SK-N-SH (cell line): ENCODE measurements around the gene B4GALNT2.

Experiments used
- EZH2phosphoT487 ChIP-seq: fragments of 200-600 bp; sonication (generic); IDR thresholded peaks from 2 replicates; pipeline ENCODE4 v1.6.1; 2017; ENCODE audit warnings: low read depth, mixed run types, mild to moderate bottlenecking, antibody characterized with exemption, moderate library complexity, borderline replicate concordance
- MEF2A ChIP-seq: IDR thresholded peaks from 2 replicates; pipeline ENCODE4 v1.4.0; 2012; ENCODE audit warnings: low read depth, borderline replicate concordance
- TAF1 ChIP-seq: IDR thresholded peaks from 2 replicates; pipeline ENCODE4 v1.6.1; 2012; ENCODE audit warnings: low read depth, mild to moderate bottlenecking, low read length, moderate library complexity, borderline replicate concordance
- TF ChIP-seq, protein P1 (sequence below): fragments of 200-600 bp; sonication (generic); IDR thresholded peaks from 2 replicates; pipeline ENCODE4 v1.6.1; 2017; ENCODE audit warnings: antibody characterized with exemption, mild to moderate bottlenecking, moderate library complexity

DNA sequence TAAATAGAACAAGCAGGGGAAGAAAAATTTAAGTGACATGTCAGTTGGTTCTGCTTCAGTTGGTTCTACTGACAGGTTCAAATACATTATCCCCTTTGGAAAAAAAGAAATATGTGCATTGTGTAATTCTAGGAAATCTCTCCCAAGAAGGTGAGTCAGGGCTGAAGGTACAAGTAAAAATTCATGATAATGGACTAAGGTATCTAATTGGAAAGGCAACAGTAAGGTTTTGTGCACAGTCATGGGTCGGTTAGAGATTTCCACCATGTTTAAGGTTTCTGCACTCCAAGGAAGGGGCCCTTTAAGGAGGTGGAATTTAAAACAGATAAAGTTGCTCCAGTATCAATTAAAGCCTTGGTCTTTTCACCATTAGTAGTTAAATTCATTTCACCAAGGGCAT is 17.9 kb upstream of the B4GALNT2 start:
- TF ChIP-seq TAF1 (no peak), EZH2phosphoT487 (no peak), MEF2A (no peak)
- TF ChIP-seq, protein P1, sequence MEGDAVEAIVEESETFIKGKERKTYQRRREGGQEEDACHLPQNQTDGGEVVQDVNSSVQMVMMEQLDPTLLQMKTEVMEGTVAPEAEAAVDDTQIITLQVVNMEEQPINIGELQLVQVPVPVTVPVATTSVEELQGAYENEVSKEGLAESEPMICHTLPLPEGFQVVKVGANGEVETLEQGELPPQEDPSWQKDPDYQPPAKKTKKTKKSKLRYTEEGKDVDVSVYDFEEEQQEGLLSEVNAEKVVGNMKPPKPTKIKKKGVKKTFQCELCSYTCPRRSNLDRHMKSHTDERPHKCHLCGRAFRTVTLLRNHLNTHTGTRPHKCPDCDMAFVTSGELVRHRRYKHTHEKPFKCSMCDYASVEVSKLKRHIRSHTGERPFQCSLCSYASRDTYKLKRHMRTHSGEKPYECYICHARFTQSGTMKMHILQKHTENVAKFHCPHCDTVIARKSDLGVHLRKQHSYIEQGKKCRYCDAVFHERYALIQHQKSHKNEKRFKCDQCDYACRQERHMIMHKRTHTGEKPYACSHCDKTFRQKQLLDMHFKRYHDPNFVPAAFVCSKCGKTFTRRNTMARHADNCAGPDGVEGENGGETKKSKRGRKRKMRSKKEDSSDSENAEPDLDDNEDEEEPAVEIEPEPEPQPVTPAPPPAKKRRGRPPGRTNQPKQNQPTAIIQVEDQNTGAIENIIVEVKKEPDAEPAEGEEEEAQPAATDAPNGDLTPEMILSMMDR, result no peak
